GM13977 (cell line): Measurements from ENCODE around the gene AGAP3.
A peak's percentile ranks its signal among the peaks of the same experiment; 100 is the strongest.

ENCODE experiments used
- DNase-seq: peaks from one replicate; pipeline ENCODE4 v3.0.0; 2012; ENCODE audit warnings: low spot score
- CTCF ChIP-seq: IDR thresholded peaks from 2 replicates; pipeline ENCODE4 v1.5.1; 2012; ENCODE audit warnings: mild to moderate bottlenecking, control low read depth; ENCODE audit not compliant: insufficient read depth; ENCODE audit errors: extremely low read depth, missing control alignments
- in situ Hi-C: fragments of 300-500 bp; cut with MboI; formaldehyde crosslinking; loops from one replicate; pipeline ENCODE4 v1.12.0; 2022; ENCODE audit warnings: low sequenced_read_pairs, low pct_unique_long_range_greater_than_20kb, mixed read lengths, inconsistent platforms; ENCODE audit not compliant: unreplicated experiment

Gene AGAP3

GRCh38 chr7:151166629-151167196, 80.4 kb downstream of the AGAP3 start:
- DNase-seq = no peak
- no peak for TF ChIP-seq CTCF
- in situ Hi-C loops = no loop called here

GRCh38 chr7:151167197-151167961, 81.1 kb downstream of the AGAP3 start, which contains the start of gene GBX1:
GBX1 (minus strand) TSS chr7:151167694; CDS start chr7:151167548, 146 bp downstream.
- in situ Hi-C loops = no loop called here
- no peak for DNase-seq
- TF ChIP-seq CTCF = no peak

- peak; percentile 81 for TF ChIP-seq CTCF
- peak; percentile 86 for DNase-seq
- in situ Hi-C loops = no loop called here
Measured at GRCh38 chr7:151168003-151168786, 81.9 kb downstream of the AGAP3 start.

- in situ Hi-C loops = no loop called here
- no peak for TF ChIP-seq CTCF
- DNase-seq = no peak
Measured at GRCh38 chr7:151168787-151169162, 82.5 kb downstream of the AGAP3 start.

- peak; percentile 100 for TF ChIP-seq CTCF
- peak; percentile 94 for DNase-seq
- in situ Hi-C loops = no loop called here
Measured at GRCh38 chr7:151172273-151173141, 86.2 kb downstream of the AGAP3 start.
